Panc1 (cell line): ENCODE results near the gene ALK. TPM values are rescaled to one million over a fixed set of nuclear protein-coding genes. Genes with fewer than 3 reads are reported as not detected.

ENCODE experiments used
- ATAC-seq: fragments of 200-7000 bp; cut with Tn5 transposase; 2 replicates; pipeline ENCODE4 v1.9.1; 2020; ENCODE audit warnings: mild to moderate bottlenecking, moderate library complexity
- BruUV-seq: library from RNA; stranded (reverse); fragments of 400-500 nt; replicated peaks from 2 replicates; lab custom pipeline; 2021; lab: Mats Ljungman, UMichigan
- CTCF ChIA-PET: fragments of 300-600 bp; sonication (Branson Sonifier 250); formaldehyde crosslinking; loops from one replicate; lab custom pipeline; 2022; ENCODE audit warnings: antibody characterized with exemption; lab: Charles Lee
- POLR2A ChIA-PET: fragments of 300-600 bp; sonication (Branson Sonifier 250); formaldehyde crosslinking; loops from one replicate; lab custom pipeline; 2022; ENCODE audit warnings: antibody characterized with exemption; lab: Charles Lee
- DNase-seq: peaks from one replicate; pipeline ENCODE4 v3.0.0-alpha.2; 2010; ENCODE audit warnings: low read depth, low spot score
- H3K27ac ChIP-seq: 2 replicates; pipeline ENCODE4 v1.5.1; 2011; ENCODE audit warnings: mild to moderate bottlenecking, low read length, inconsistent platforms
- H3K27me3 ChIP-seq: fragments of 200-500 bp; sonication (Bioruptor generic); 2 replicates; pipeline ENCODE4 v1.6.0; 2014; ENCODE audit warnings: low read length, inconsistent platforms; ENCODE audit not compliant: control insufficient read depth, insufficient read depth
- H3K36me3 ChIP-seq: fragments of 200-500 bp; sonication (Bioruptor generic); 2 replicates; pipeline ENCODE4 v1.5.1; 2014; ENCODE audit warnings: inconsistent platforms, mild to moderate bottlenecking, low read length, moderate library complexity; ENCODE audit not compliant: control insufficient read depth, insufficient read depth
- H3K4me1 ChIP-seq: 2 replicates; pipeline ENCODE4 v1.5.1; 2011; ENCODE audit warnings: inconsistent platforms, mild to moderate bottlenecking, low read length, moderate library complexity; ENCODE audit not compliant: control insufficient read depth, insufficient read depth
- H3K4me3 ChIP-seq, 2 experiments: 2 replicates each; pipeline ENCODE4 v1.5.1; 2011 to 2012; ENCODE audit warnings: low read depth in 2 of 2, low read length in 2 of 2, mild to moderate bottlenecking in 2 of 2, inconsistent platforms in 1 of 2, moderate library complexity in 1 of 2
- H3K9me3 ChIP-seq: fragments of 200-500 bp; sonication (Bioruptor generic); 2 replicates; pipeline ENCODE4 v1.5.1; 2014; ENCODE audit warnings: low read depth, mild to moderate bottlenecking, inconsistent platforms, low read length, moderate library complexity; ENCODE audit not compliant: control insufficient read depth, insufficient read depth
- POLR2AphosphoS5 ChIP-seq: IDR thresholded peaks from 2 replicates; pipeline ENCODE4 v1.6.1; 2012; ENCODE audit warnings: mild to moderate bottlenecking, low read depth, low read length, moderate library complexity
- SIN3A ChIP-seq: IDR thresholded peaks from 2 replicates; pipeline ENCODE4 v1.6.1; 2012; ENCODE audit warnings: low read depth, mild to moderate bottlenecking, low read length, moderate library complexity, borderline replicate concordance; ENCODE audit not compliant: insufficient read depth
- TCF7L2 ChIP-seq: IDR thresholded peaks from 2 replicates; pipeline ENCODE4 v1.6.1; 2011; ENCODE audit warnings: mild to moderate bottlenecking, low read depth, low read length, inconsistent platforms
- in situ Hi-C: cut with HindIII; loops from 2 replicates; pipeline ENCODE4 v1.10.0; 2016; ENCODE audit warnings: low sequenced_read_pairs, low pct_unique_long_range_greater_than_20kb
- intact Hi-C: fragments of 100-400 bp; cut with micrococcal nuclease; formaldehyde crosslinking; loops from one replicate; pipeline ENCODE4 v1.10.0; 2022; ENCODE audit not compliant: unreplicated experiment
- total RNA-seq: library from RNA; stranded (reverse); gene quantifications from one replicate; pipeline ENCODE4 v1.2.1, GENCODE V29; 2021; ENCODE audit not compliant: unreplicated experiment
- TF ChIP-seq, protein P1 (sequence below): fragments of 450-650 bp; IDR thresholded peaks from 2 replicates; pipeline ENCODE4 v1.5.1; 2017; ENCODE audit warnings: mild to moderate bottlenecking
- TF ChIP-seq, protein P2 (sequence below), 2 experiments: IDR thresholded peaks; 2 replicates each; pipeline ENCODE4 v1.6.1; 2011 to 2012; ENCODE audit warnings: low read depth in 2 of 2, control low read depth in 1 of 2, low read length in 1 of 2, mild to moderate bottlenecking in 1 of 2, moderate library complexity in 1 of 2; ENCODE audit not compliant: insufficient read depth in 1 of 2

Gene ALK
- total RNA-seq, 1 experiment from 2014 or later: not detected

DNA sequence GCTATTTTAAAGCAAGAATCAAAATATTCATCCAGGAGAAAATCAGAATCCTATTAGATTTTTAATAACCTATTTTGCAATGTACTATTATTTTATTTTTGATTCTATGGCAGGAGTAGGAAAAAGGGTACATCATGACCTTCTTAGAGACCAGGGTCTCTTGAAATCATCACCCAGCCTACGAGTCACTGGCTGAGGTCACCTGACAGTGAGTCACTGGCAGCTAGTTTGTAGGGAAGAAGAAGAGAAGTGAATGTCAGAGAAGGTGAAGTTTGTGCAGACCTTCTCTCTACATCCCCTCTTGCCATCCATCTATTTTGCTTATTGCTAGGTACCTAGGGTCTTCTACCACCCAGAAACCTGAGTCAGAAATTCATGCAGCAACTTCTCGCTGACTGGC lies 144.2 kb downstream of the ALK start:
- ATAC-seq: no peak

DNA sequence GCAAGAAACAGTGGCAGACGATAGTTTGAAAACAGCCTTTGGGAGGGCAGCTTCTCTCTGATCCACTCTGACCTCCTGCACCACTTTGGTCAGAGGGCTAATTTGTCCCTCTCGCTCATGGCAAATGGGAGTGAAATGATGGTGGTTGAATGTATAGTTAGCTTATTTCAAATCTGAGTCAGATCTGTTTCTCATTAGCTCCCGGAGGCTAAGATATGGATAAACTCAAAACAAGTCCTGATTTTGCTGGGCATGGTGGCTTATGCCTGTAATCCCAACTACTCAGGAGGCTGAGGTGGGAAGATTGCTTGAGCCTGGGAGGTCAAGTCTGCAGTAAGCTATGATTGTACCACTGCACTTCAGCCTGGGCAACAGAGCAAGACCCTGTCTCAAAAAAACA lies 145.0 kb downstream of the ALK start:
- intact Hi-C loops (no loop called here), in situ Hi-C loops (no loop called here)
- TF ChIP-seq, protein P1, sequence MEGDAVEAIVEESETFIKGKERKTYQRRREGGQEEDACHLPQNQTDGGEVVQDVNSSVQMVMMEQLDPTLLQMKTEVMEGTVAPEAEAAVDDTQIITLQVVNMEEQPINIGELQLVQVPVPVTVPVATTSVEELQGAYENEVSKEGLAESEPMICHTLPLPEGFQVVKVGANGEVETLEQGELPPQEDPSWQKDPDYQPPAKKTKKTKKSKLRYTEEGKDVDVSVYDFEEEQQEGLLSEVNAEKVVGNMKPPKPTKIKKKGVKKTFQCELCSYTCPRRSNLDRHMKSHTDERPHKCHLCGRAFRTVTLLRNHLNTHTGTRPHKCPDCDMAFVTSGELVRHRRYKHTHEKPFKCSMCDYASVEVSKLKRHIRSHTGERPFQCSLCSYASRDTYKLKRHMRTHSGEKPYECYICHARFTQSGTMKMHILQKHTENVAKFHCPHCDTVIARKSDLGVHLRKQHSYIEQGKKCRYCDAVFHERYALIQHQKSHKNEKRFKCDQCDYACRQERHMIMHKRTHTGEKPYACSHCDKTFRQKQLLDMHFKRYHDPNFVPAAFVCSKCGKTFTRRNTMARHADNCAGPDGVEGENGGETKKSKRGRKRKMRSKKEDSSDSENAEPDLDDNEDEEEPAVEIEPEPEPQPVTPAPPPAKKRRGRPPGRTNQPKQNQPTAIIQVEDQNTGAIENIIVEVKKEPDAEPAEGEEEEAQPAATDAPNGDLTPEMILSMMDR: no peak
- TF ChIP-seq SIN3A (no peak), TCF7L2 (no peak)
- no peaks in the 10 kb centered on the region for H3K9me3 ChIP-seq
- no peaks in the 10 kb centered on the region; the same call in none of the 2 replicates for H3K27me3 ChIP-seq
- H3K4me1 ChIP-seq: no peaks in the 10 kb centered on the region
- no peak for DNase-seq
- no peak overlapping the region for H3K4me3 ChIP-seq
- ChIA-PET CTCF (interaction anchor here (0.6 kb wide), 1 partner anchor 89 kb away, joined by 5 read pairs; no protein-coding TSS in a partner anchor), POLR2A (no interaction called here)
- no TSS peak for BruUV-seq
- no peak for ATAC-seq
- no peaks in the 10 kb centered on the region for H3K36me3 ChIP-seq
- H3K27ac ChIP-seq: no peak overlapping the region

More for the DNA sequence above, 144.2 kb downstream of the ALK start:
- Histone ChIP-seq H3K4me1 (no peaks in the 10 kb centered on the region), H3K4me3 (no peak overlapping the region), H3K9me3 (no peaks in the 10 kb centered on the region), H3K36me3 (no peaks in the 10 kb centered on the region), H3K27me3 (no peaks in the 10 kb centered on the region; the same call in none of the 2 replicates), H3K27ac (no peak overlapping the region)
- intact Hi-C loops: no loop called here
- ChIA-PET POLR2A (no interaction called here), CTCF (no interaction called here)
- DNase-seq: no peak
- in situ Hi-C loops: no loop called here
- TF ChIP-seq, protein P2, sequence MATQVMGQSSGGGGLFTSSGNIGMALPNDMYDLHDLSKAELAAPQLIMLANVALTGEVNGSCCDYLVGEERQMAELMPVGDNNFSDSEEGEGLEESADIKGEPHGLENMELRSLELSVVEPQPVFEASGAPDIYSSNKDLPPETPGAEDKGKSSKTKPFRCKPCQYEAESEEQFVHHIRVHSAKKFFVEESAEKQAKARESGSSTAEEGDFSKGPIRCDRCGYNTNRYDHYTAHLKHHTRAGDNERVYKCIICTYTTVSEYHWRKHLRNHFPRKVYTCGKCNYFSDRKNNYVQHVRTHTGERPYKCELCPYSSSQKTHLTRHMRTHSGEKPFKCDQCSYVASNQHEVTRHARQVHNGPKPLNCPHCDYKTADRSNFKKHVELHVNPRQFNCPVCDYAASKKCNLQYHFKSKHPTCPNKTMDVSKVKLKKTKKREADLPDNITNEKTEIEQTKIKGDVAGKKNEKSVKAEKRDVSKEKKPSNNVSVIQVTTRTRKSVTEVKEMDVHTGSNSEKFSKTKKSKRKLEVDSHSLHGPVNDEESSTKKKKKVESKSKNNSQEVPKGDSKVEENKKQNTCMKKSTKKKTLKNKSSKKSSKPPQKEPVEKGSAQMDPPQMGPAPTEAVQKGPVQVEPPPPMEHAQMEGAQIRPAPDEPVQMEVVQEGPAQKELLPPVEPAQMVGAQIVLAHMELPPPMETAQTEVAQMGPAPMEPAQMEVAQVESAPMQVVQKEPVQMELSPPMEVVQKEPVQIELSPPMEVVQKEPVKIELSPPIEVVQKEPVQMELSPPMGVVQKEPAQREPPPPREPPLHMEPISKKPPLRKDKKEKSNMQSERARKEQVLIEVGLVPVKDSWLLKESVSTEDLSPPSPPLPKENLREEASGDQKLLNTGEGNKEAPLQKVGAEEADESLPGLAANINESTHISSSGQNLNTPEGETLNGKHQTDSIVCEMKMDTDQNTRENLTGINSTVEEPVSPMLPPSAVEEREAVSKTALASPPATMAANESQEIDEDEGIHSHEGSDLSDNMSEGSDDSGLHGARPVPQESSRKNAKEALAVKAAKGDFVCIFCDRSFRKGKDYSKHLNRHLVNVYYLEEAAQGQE (IDR thresholded peaks at IDR 0.05; ENCODE audit: insufficient read depth in 1 of 2, low read depth in 2 of 2, low read length in 1 of 2): no peak
- TF ChIP-seq, protein P1: no peak
- TF ChIP-seq POLR2AphosphoS5: no peak
- no peak for TF ChIP-seq TCF7L2
- TF ChIP-seq SIN3A: no peak
- no TSS peak for BruUV-seq
